ENCODE data around the gene HS6ST2. TPM values are rescaled to one million over a fixed set of nuclear protein-coding genes. Genes with fewer than 3 reads are reported as not detected.

HS6ST2 gene
- total RNA-seq, 4 donors from 2014 or later = 0.14 to 1.1 TPM; not detected in 2

GRCh38 chrX:132704769-132705168, 253.7 kb downstream of the HS6ST2 start:
- no peak for DNase-seq
- Histone ChIP-seq H3K4me1 (no peaks in the 10 kb centered on the region), H3K27ac (no peak overlapping the region), H3K4me3 (no peak overlapping the region), H3K27me3 (no peaks in the 10 kb centered on the region), H3K36me3 (no peaks in the 10 kb centered on the region), H3K9me3 (no peaks in the 10 kb centered on the region)
- intact Hi-C loops (cut with DNase I; ENCODE audit: low total_unique reads) = no loop called here
- 52 to 77% methylated on average over 2 of the region's 2 CpGs for WGBS, 2 donors (ENCODE audit: low coverage in 1 of 2)
- TF ChIP-seq EP300 (IDR thresholded peaks at IDR 0.05; ENCODE audit: low read depth) = no peak
- no peak for TF ChIP-seq POLR2A (IDR thresholded peaks at IDR 0.05)
- no peak for TF ChIP-seq CTCF (IDR thresholded peaks at IDR 0.05)
- no peak for TF ChIP-seq POLR2AphosphoS5 (IDR thresholded peaks at IDR 0.05)
- in situ Hi-C loops (cut with MboI; ENCODE audit: low pct_ligation_motif_present in 1 of 4, low pct_unique_long_range_greater_than_20kb in 1 of 4, low sequenced_read_pairs in 3 of 4) = no loop called here

GRCh38 chrX:132694382-132694781, 264.0 kb downstream of the HS6ST2 start:
- intact Hi-C loops (cut with DNase I; ENCODE audit: low total_unique reads) = no loop called here
- no peak overlapping the region for H3K4me3 ChIP-seq
- no peaks in the 10 kb centered on the region for H3K9me3 ChIP-seq
- no peaks in the 10 kb centered on the region for H3K36me3 ChIP-seq
- WGBS, 2 donors (ENCODE audit: low coverage in 1 of 2) = 88% methylated on average over 3 of the region's 3 CpGs; no CpG with 5 or more reads in 1 of the 2 donors
- no peak for DNase-seq
- H3K27me3 ChIP-seq = no peaks in the 10 kb centered on the region
- no peaks in the 10 kb centered on the region for H3K4me1 ChIP-seq
- in situ Hi-C loops (cut with MboI; ENCODE audit: low pct_ligation_motif_present in 1 of 4, low pct_unique_long_range_greater_than_20kb in 1 of 4, low sequenced_read_pairs in 3 of 4) = no loop called here
- H3K27ac ChIP-seq = no peak overlapping the region
- no peak for TF ChIP-seq EP300 (IDR thresholded peaks at IDR 0.05; ENCODE audit: low read depth)
- TF ChIP-seq POLR2AphosphoS5 (IDR thresholded peaks at IDR 0.05) = no peak
- no peak for TF ChIP-seq POLR2A (IDR thresholded peaks at IDR 0.05)
- no peak for TF ChIP-seq CTCF (IDR thresholded peaks at IDR 0.05)

GRCh38 chrX:132692526-132692925, 265.9 kb downstream of the HS6ST2 start:
- no peaks in the 10 kb centered on the region for H3K36me3 ChIP-seq
- no peak overlapping the region for H3K27ac ChIP-seq
- H3K27me3 ChIP-seq = no peaks in the 10 kb centered on the region
- TF ChIP-seq POLR2AphosphoS5 (IDR thresholded peaks at IDR 0.05) = no peak
- TF ChIP-seq EP300 (IDR thresholded peaks at IDR 0.05; ENCODE audit: low read depth) = no peak
- TF ChIP-seq POLR2A (IDR thresholded peaks at IDR 0.05) = no peak
- TF ChIP-seq CTCF (IDR thresholded peaks at IDR 0.05) = no peak
- WGBS, 2 donors (ENCODE audit: low coverage in 1 of 2) = 60 to 89% methylated on average over 1 of the region's 1 CpG
- H3K4me1 ChIP-seq = no peaks in the 10 kb centered on the region
- no peak overlapping the region for H3K4me3 ChIP-seq
- no peaks in the 10 kb centered on the region for H3K9me3 ChIP-seq
- in situ Hi-C loops (cut with MboI; ENCODE audit: low pct_ligation_motif_present in 1 of 4, low pct_unique_long_range_greater_than_20kb in 1 of 4, low sequenced_read_pairs in 3 of 4) = no loop called here
- intact Hi-C loops (cut with DNase I; ENCODE audit: low total_unique reads) = no loop called here
- DNase-seq = no peak

GRCh38 chrX:132692066-132692465, 266.4 kb downstream of the HS6ST2 start:
- in situ Hi-C loops (cut with MboI; ENCODE audit: low pct_ligation_motif_present in 1 of 4, low pct_unique_long_range_greater_than_20kb in 1 of 4, low sequenced_read_pairs in 3 of 4) = no loop called here
- DNase-seq = no peak
- intact Hi-C loops (cut with DNase I; ENCODE audit: low total_unique reads) = no loop called here
- Histone ChIP-seq H3K27me3 (no peaks in the 10 kb centered on the region), H3K27ac (no peak overlapping the region), H3K9me3 (no peaks in the 10 kb centered on the region), H3K4me1 (no peaks in the 10 kb centered on the region), H3K4me3 (no peak overlapping the region), H3K36me3 (no peaks in the 10 kb centered on the region)
- TF ChIP-seq EP300 (IDR thresholded peaks at IDR 0.05; ENCODE audit: low read depth) = no peak
- no peak for TF ChIP-seq CTCF (IDR thresholded peaks at IDR 0.05)
- no peak for TF ChIP-seq POLR2AphosphoS5 (IDR thresholded peaks at IDR 0.05)
- TF ChIP-seq POLR2A (IDR thresholded peaks at IDR 0.05) = no peak
- WGBS, 2 donors (ENCODE audit: low coverage in 1 of 2) = 82% methylated on average over 6 of the region's 6 CpGs; no CpG with 5 or more reads in 1 of the 2 donors
